WTC11 (cell line): ENCODE data around the gene RXRB.

Experiments
- ATF1 ChIP-seq: sonication (generic); formaldehyde crosslinking; IDR thresholded peaks from 2 replicates; pipeline ENCODE4 v1.8.1; 2023; ENCODE audit warnings: mild to moderate bottlenecking, moderate library complexity, missing genetic modification reagents
- ATF2 ChIP-seq: sonication (generic); formaldehyde crosslinking; IDR thresholded peaks from 2 replicates; pipeline ENCODE4 v1.8.1; 2022; ENCODE audit warnings: low read depth, missing genetic modification reagents, borderline replicate concordance
- CDX4 ChIP-seq: fragments of 250-450 bp; sonication (Bioruptor Pico); IDR thresholded peaks from 2 replicates; pipeline ENCODE4 v1.9.0; 2021; ENCODE audit warnings: moderate library complexity, mild to moderate bottlenecking, inconsistent platforms, borderline replicate concordance
- CTCF ChIP-seq: fragments of 200-600 bp; IDR thresholded peaks from 2 replicates; pipeline ENCODE4 v1.8.0; 2022; ENCODE audit warnings: antibody characterized with exemption
- E2F1 ChIP-seq: sonication (generic); formaldehyde crosslinking; IDR thresholded peaks from 2 replicates; pipeline ENCODE4 v1.8.0; 2022; ENCODE audit warnings: mild to moderate bottlenecking, missing genetic modification reagents
- FOXP1 ChIP-seq: sonication (generic); formaldehyde crosslinking; IDR thresholded peaks from 2 replicates; pipeline ENCODE4 v1.8.0; 2022; ENCODE audit warnings: missing genetic modification reagents, mild to moderate bottlenecking, moderate library complexity, borderline replicate concordance
- USF2 ChIP-seq: sonication (generic); formaldehyde crosslinking; IDR thresholded peaks from 2 replicates; pipeline ENCODE4 v1.8.1; 2023; ENCODE audit warnings: mild to moderate bottlenecking, missing genetic modification reagents, moderate library complexity
- ZBTB43 ChIP-seq: sonication (generic); formaldehyde crosslinking; IDR thresholded peaks from 2 replicates; pipeline ENCODE4 v1.8.1; 2023; ENCODE audit warnings: mild to moderate bottlenecking, missing genetic modification reagents

GRCh38 chr6:33241968-33242367, 41.5 kb upstream of the RXRB start:
- no peak for TF ChIP-seq ATF2 (CRISPR knock-in tag)
- TF ChIP-seq CTCF = no peak
- no peak for TF ChIP-seq USF2
- no peak for TF ChIP-seq CDX4 (CRISPR knock-in tag)
- no peak for TF ChIP-seq ZBTB43 (CRISPR knock-in tag)
- TF ChIP-seq FOXP1 (CRISPR knock-in tag) = no peak
- no peak for TF ChIP-seq E2F1 (CRISPR knock-in tag)
- no peak for TF ChIP-seq ATF1 (CRISPR knock-in tag)
